NCI-H226 (cell line): ENCODE data around the gene CXCL10.
"Not testable (repeated sequence)": the region's sequence is repeated elsewhere in the genome, so short reads cannot be mapped to it uniquely, and the experiment has no call there.

Experiments used
- DNase-seq: peaks from one replicate; pipeline ENCODE4 v3.0.0-alpha.2; 2015

CXCL10 gene

GRCh38 chr4:76024065-76024464, 768 bp upstream of the CXCL10 start:
- no peak for DNase-seq

- no peak for DNase-seq
Observed at GRCh38 chr4:76022677-76023076, 620 bp downstream of the CXCL10 start.

GRCh38 chr4:76022031-76022430, 1.3 kb downstream of the CXCL10 start:
- DNase-seq: no peak

GRCh38 chr4:76017056-76017686, 6.1 kb downstream of the CXCL10 start:
- no peak for DNase-seq

GRCh38 chr4:76016393-76016792, 6.9 kb downstream of the CXCL10 start:
- no peak for DNase-seq

- DNase-seq: no peak
Observed at GRCh38 chr4:76013540-76013939, 9.8 kb downstream of the CXCL10 start.

- DNase-seq: no peak
Observed at GRCh38 chr4:76012388-76012801, 10.9 kb downstream of the CXCL10 start.

GRCh38 chr4:76011700-76012387, 11.5 kb downstream of the CXCL10 start:
- no peak for DNase-seq

- no peak for DNase-seq
Observed at GRCh38 chr4:76011018-76011670, 12.2 kb downstream of the CXCL10 start.

GRCh38 chr4:76010576-76010975, 12.7 kb downstream of the CXCL10 start:
- no peak for DNase-seq

- DNase-seq: no peak
Observed at GRCh38 chr4:76009311-76009710, 14.0 kb downstream of the CXCL10 start.

- DNase-seq: no peak
Observed at GRCh38 chr4:76007089-76007862, 16.0 kb downstream of the CXCL10 start, which contains the start of gene CXCL9. Gene CXCL9 (minus strand): TSS chr4:76007509. CDS start chr4:76007449, 60 bp downstream.

GRCh38 chr4:76003620-76004019, 19.7 kb downstream of the CXCL10 start:
- DNase-seq: no peak

GRCh38 chr4:76003035-76003434, 20.3 kb downstream of the CXCL10 start:
- DNase-seq: no peak

GRCh38 chr4:76002176-76002575, 21.1 kb downstream of the CXCL10 start:
- DNase-seq: no peak

GRCh38 chr4:76001700-76002099, 21.6 kb downstream of the CXCL10 start:
- no peak for DNase-seq

- DNase-seq: no peak
Observed at GRCh38 chr4:76000279-76000678, 23.0 kb downstream of the CXCL10 start.

GRCh38 chr4:75998525-75999147, 24.7 kb downstream of the CXCL10 start:
- not testable (repeated sequence) for DNase-seq

GRCh38 chr4:75997946-75998345, 25.4 kb downstream of the CXCL10 start:
- no peak for DNase-seq

- no peak for DNase-seq
Observed at GRCh38 chr4:75997081-75997480, 26.2 kb downstream of the CXCL10 start.

GRCh38 chr4:75995727-75996126, 27.6 kb downstream of the CXCL10 start:
- no peak for DNase-seq

GRCh38 chr4:75992462-75992861, 30.8 kb downstream of the CXCL10 start:
- no peak for DNase-seq
